ENCODE results near the gene STK33. TPM values are rescaled to one million over a fixed set of nuclear protein-coding genes. Genes with fewer than 3 reads are reported as not detected.

Gene STK33
- total RNA-seq, 2 donors from 2014 or later = 22.7 to 26.8 TPM

- Histone ChIP-seq H3K9ac (ENCODE audit: extremely low read depth, low read length, poor library complexity, severe bottlenecking) (no peak overlapping the region), H3K9me3 (ENCODE audit: control insufficient read depth, low read length) (no peaks in the 10 kb centered on the region), H3K4me3 (ENCODE audit: low read length) (no peak overlapping the region), H3K27me3 (ENCODE audit: control insufficient read depth, insufficient read depth, low read length, poor library complexity, severe bottlenecking) (no peaks in the 10 kb centered on the region), H3K27ac (ENCODE audit: low read depth, low read length) (no peak overlapping the region), H3K36me3 (ENCODE audit: control insufficient read depth, insufficient read depth, low read length) (no peaks in the 10 kb centered on the region), H3K4me1 (ENCODE audit: control insufficient read depth, insufficient read depth, low read length) (peaks cover 10% of the 10 kb centered on the region)
- Mint-ChIP-seq H3K9me3 (no peaks in the 10 kb centered on the region), H3K27me3 (ENCODE audit: insufficient read depth) (no peaks in the 10 kb centered on the region), H3K4me1 (peaks cover 14% of the 10 kb centered on the region), H3K36me3 (ENCODE audit: low read depth) (no peaks in the 10 kb centered on the region), H3K4me3 (no peak overlapping the region), H3K27ac (no peak overlapping the region)
- no peak for DNase-seq
- TF ChIP-seq, protein P1, sequence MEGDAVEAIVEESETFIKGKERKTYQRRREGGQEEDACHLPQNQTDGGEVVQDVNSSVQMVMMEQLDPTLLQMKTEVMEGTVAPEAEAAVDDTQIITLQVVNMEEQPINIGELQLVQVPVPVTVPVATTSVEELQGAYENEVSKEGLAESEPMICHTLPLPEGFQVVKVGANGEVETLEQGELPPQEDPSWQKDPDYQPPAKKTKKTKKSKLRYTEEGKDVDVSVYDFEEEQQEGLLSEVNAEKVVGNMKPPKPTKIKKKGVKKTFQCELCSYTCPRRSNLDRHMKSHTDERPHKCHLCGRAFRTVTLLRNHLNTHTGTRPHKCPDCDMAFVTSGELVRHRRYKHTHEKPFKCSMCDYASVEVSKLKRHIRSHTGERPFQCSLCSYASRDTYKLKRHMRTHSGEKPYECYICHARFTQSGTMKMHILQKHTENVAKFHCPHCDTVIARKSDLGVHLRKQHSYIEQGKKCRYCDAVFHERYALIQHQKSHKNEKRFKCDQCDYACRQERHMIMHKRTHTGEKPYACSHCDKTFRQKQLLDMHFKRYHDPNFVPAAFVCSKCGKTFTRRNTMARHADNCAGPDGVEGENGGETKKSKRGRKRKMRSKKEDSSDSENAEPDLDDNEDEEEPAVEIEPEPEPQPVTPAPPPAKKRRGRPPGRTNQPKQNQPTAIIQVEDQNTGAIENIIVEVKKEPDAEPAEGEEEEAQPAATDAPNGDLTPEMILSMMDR (conservative IDR thresholded peaks at IDR 0.05) = no peak
- 85 to 93% methylated on average over 2 to 5 of the region's 5 CpGs for WGBS, 2 experiments (ENCODE audit: insufficient coverage in 1 of 2, insufficient read length in 1 of 2)
These were observed 206.3 kb downstream of the STK33 start for GRCh38 chr11:8387693-8388092.

DNA sequence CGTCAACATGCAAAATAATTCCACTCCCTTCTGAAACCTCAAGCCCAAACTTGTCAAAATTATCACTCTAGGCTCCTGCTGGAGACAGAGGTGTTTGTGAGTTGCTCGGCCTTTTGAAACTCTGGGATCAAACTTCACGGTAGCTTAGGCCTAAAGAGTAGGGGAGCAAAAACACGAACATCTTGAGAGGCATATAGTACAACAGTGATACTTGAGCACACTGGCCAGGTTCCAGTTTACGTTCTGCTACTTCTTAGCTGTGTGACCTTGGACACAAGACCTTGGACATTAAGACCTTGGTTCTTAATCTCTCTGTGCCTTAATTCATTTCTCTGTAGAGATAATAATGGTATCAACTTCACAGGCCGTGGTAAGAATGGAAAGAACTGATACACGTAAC lies 206.9 kb downstream of the STK33 start:
- no peaks in the 10 kb centered on the region for H3K9me3 ChIP-seq (ENCODE audit: control insufficient read depth, low read length)
- H3K4me3 ChIP-seq (ENCODE audit: low read length) = no peak overlapping the region
- Mint-ChIP-seq H3K27ac (no peak overlapping the region), H3K36me3 (ENCODE audit: low read depth) (no peaks in the 10 kb centered on the region), H3K4me1 (peaks cover 14% of the 10 kb centered on the region), H3K4me3 (no peak overlapping the region), H3K9me3 (no peaks in the 10 kb centered on the region), H3K27me3 (ENCODE audit: insufficient read depth) (no peaks in the 10 kb centered on the region)
- no peak for DNase-seq
- no peak overlapping the region for H3K9ac ChIP-seq (ENCODE audit: extremely low read depth, low read length, poor library complexity, severe bottlenecking)
- TF ChIP-seq, protein P1 (conservative IDR thresholded peaks at IDR 0.05) = no peak
- peaks cover 10% of the 10 kb centered on the region for H3K4me1 ChIP-seq (ENCODE audit: control insufficient read depth, insufficient read depth, low read length)
- H3K27me3 ChIP-seq (ENCODE audit: control insufficient read depth, insufficient read depth, low read length, poor library complexity, severe bottlenecking) = no peaks in the 10 kb centered on the region
- no peak overlapping the region for H3K27ac ChIP-seq (ENCODE audit: low read depth, low read length)
- H3K36me3 ChIP-seq (ENCODE audit: control insufficient read depth, insufficient read depth, low read length) = no peaks in the 10 kb centered on the region
- WGBS, 2 experiments (ENCODE audit: insufficient coverage in 1 of 2, insufficient read length in 1 of 2) = 89 to 93% methylated on average over 7 of the region's 7 CpGs

- WGBS, 2 experiments (ENCODE audit: insufficient coverage in 1 of 2, insufficient read length in 1 of 2) = 94% methylated on average over 11 to 12 of the region's 12 CpGs
- H3K27me3 Mint-ChIP-seq (ENCODE audit: insufficient read depth) = no peaks in the 10 kb centered on the region
- H3K4me1 ChIP-seq (ENCODE audit: control insufficient read depth, insufficient read depth, low read length) = peaks cover 10% of the 10 kb centered on the region
These were observed 207.7 kb downstream of the STK33 start for GRCh38 chr11:8386134-8386864.

More at GRCh38 chr11:8386134-8386864, 207.7 kb downstream of the STK33 start:
- H3K4me3 ChIP-seq (ENCODE audit: low read length) = no peak overlapping the region
- H3K27me3 ChIP-seq (ENCODE audit: control insufficient read depth, insufficient read depth, low read length, poor library complexity, severe bottlenecking) = no peaks in the 10 kb centered on the region
- TF ChIP-seq, protein P1 (conservative IDR thresholded peaks at IDR 0.05) = no peak
- Mint-ChIP-seq H3K4me3 (no peak overlapping the region), H3K4me1 (peaks cover 14% of the 10 kb centered on the region), H3K36me3 (ENCODE audit: low read depth) (no peaks in the 10 kb centered on the region), H3K9me3 (no peaks in the 10 kb centered on the region), H3K27ac (no peak overlapping the region)
- no peaks in the 10 kb centered on the region for H3K36me3 ChIP-seq (ENCODE audit: control insufficient read depth, insufficient read depth, low read length)
- DNase-seq = no peak
- H3K9ac ChIP-seq (ENCODE audit: extremely low read depth, low read length, poor library complexity, severe bottlenecking) = no peak overlapping the region
- no peaks in the 10 kb centered on the region for H3K9me3 ChIP-seq (ENCODE audit: control insufficient read depth, low read length)
- H3K27ac ChIP-seq (ENCODE audit: low read depth, low read length) = no peak overlapping the region

Measured in endodermal cell (in vitro differentiated cells).